ENCODE measurements around the gene AK2.

DNA sequence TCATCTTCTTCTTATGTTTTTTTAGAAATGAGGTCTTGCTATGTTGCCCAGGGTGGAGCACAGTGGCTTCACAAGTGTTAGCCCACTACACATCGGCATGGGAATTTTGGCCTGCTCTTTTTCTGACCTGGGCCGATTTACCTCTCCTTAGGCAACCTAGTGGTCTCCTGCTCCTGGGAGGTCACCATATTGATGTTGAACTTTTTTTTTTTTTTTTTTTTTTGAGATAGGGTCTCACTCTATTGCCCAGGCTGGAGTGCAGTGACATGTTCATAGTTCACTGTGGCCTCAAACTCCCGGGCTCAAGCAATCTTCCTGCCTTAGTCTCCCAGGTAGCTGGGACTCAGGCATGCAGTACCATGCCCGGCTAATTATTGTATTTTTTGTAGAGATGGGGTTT is 7.5 kb downstream of the AK2 start:
- TF ChIP-seq, protein P1, sequence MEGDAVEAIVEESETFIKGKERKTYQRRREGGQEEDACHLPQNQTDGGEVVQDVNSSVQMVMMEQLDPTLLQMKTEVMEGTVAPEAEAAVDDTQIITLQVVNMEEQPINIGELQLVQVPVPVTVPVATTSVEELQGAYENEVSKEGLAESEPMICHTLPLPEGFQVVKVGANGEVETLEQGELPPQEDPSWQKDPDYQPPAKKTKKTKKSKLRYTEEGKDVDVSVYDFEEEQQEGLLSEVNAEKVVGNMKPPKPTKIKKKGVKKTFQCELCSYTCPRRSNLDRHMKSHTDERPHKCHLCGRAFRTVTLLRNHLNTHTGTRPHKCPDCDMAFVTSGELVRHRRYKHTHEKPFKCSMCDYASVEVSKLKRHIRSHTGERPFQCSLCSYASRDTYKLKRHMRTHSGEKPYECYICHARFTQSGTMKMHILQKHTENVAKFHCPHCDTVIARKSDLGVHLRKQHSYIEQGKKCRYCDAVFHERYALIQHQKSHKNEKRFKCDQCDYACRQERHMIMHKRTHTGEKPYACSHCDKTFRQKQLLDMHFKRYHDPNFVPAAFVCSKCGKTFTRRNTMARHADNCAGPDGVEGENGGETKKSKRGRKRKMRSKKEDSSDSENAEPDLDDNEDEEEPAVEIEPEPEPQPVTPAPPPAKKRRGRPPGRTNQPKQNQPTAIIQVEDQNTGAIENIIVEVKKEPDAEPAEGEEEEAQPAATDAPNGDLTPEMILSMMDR (IDR thresholded peaks at IDR 0.05; ENCODE audit: borderline replicate concordance, extremely low read depth, low read length, poor library complexity, severe bottlenecking): no peak
- no peak for TF ChIP-seq EZH2 (IDR thresholded peaks at IDR 0.05; ENCODE audit: borderline replicate concordance, low read depth, low read length, severe bottlenecking)
